ENCODE results near the gene CSNK1E. TPM values are rescaled to one million over a fixed set of nuclear protein-coding genes. Genes with fewer than 3 reads are reported as not detected.
A peak's percentile ranks its signal among the peaks of the same experiment; 100 is the strongest.

The CSNK1E gene
- total RNA-seq, 1 donor from 2014 or later, result 402 TPM

DNA sequence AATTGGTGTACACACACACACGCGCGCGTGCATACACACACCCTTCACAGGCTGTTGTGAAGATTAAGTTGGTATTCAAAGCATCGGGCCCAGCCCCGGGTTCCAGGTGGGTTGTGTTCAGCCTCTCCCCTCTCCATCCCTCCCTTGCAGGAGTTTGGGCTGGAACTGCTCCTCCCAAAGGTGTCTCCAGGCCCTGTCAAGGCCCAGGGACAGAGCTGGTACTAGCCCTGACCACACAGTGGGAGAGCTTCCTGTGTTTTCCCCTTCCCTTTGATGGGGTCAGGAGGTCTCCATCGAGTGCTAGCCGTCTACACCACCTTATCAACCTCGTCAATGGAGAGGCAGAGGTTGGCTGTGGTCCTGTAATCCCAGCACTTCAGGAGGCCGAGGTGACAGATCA is 36.5 kb upstream of the CSNK1E start:
- Mint-ChIP-seq H3K9me3 (ENCODE audit: unreplicated experiment) (peaks cover 5% of the 10 kb centered on the region), H3K4me3 (ENCODE audit: unreplicated experiment) (no peak overlapping the region), H3K27ac (ENCODE audit: unreplicated experiment) (no peak overlapping the region), H3K4me1 (ENCODE audit: low read depth, unreplicated experiment) (peaks cover 7% of the 10 kb centered on the region), H3K27me3 (ENCODE audit: unreplicated experiment) (peaks cover 2% of the 10 kb centered on the region), H3K36me3 (ENCODE audit: unreplicated experiment) (no peaks in the 10 kb centered on the region)
- DNase-seq, result no peak
- TF ChIP-seq, protein P1, sequence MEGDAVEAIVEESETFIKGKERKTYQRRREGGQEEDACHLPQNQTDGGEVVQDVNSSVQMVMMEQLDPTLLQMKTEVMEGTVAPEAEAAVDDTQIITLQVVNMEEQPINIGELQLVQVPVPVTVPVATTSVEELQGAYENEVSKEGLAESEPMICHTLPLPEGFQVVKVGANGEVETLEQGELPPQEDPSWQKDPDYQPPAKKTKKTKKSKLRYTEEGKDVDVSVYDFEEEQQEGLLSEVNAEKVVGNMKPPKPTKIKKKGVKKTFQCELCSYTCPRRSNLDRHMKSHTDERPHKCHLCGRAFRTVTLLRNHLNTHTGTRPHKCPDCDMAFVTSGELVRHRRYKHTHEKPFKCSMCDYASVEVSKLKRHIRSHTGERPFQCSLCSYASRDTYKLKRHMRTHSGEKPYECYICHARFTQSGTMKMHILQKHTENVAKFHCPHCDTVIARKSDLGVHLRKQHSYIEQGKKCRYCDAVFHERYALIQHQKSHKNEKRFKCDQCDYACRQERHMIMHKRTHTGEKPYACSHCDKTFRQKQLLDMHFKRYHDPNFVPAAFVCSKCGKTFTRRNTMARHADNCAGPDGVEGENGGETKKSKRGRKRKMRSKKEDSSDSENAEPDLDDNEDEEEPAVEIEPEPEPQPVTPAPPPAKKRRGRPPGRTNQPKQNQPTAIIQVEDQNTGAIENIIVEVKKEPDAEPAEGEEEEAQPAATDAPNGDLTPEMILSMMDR (IDR thresholded peaks at IDR 0.05; ENCODE audit: partially characterized antibody, unreplicated experiment), result no peak

DNA sequence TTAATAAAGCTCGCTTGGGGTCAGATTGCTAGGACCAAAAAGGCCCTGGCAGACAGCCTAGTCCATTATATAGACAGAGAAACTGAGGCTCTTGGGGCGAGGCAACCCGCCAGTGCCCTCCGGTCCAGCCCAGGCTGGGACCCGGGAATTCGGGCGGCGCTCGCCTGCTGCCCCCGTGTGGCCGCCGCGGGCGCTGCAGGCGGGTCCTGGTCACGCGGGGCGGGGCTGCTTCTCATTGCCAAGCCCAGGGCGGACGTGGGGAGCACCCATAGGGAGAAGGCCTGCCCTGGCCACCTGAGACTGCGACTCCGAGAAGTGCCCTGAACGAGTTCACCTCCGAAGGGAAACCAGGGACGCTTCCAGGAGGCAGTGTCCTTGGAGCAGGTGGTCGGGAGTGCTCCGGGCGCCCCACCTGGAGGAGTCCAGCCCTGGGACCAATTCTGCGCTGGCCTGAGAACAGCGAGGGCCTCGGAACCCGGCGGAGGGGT is 36.0 kb upstream of the CSNK1E start:
- TF ChIP-seq, protein P1 (IDR thresholded peaks at IDR 0.05; ENCODE audit: partially characterized antibody, unreplicated experiment), result peak; percentile 97
- no peak overlapping the region for H3K27ac Mint-ChIP-seq (ENCODE audit: unreplicated experiment)
- no peaks in the 10 kb centered on the region for H3K36me3 Mint-ChIP-seq (ENCODE audit: unreplicated experiment)
- DNase-seq, result peak; percentile 79
- peaks cover 2% of the 10 kb centered on the region for H3K27me3 Mint-ChIP-seq (ENCODE audit: unreplicated experiment)
- peaks cover 9% of the 10 kb centered on the region for H3K4me1 Mint-ChIP-seq (ENCODE audit: low read depth, unreplicated experiment)
- peaks cover 8% of the 10 kb centered on the region for H3K9me3 Mint-ChIP-seq (ENCODE audit: unreplicated experiment)
- no peak overlapping the region for H3K4me3 Mint-ChIP-seq (ENCODE audit: unreplicated experiment)

DNA sequence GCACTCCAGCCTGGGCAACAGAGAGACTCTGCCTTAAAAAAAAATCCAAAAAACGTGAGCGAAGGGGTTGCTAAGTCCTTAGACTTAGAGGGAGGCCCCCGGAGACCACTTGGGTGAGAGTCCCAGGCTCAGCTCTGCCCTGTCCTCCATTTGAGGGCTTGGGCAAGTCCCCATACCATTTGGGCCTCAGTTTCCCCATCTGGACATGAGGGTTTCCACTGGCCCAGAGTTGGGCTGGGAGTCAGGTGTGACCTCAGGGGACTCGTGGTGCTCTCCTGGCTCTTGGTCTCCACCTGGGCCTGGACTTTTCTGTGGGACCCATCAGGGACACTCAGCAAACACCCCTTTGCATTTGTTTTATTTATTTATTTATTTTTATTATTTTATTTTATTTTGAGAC is 35.2 kb upstream of the CSNK1E start:
- Mint-ChIP-seq H3K36me3 (ENCODE audit: unreplicated experiment) (no peaks in the 10 kb centered on the region), H3K27me3 (ENCODE audit: unreplicated experiment) (peaks cover 2% of the 10 kb centered on the region), H3K27ac (ENCODE audit: unreplicated experiment) (no peak overlapping the region), H3K4me3 (ENCODE audit: unreplicated experiment) (no peak overlapping the region), H3K9me3 (ENCODE audit: unreplicated experiment) (peaks cover 8% of the 10 kb centered on the region), H3K4me1 (ENCODE audit: low read depth, unreplicated experiment) (peaks cover 9% of the 10 kb centered on the region)
- no peak for DNase-seq
- TF ChIP-seq, protein P1 (IDR thresholded peaks at IDR 0.05; ENCODE audit: partially characterized antibody, unreplicated experiment), result no peak

DNA sequence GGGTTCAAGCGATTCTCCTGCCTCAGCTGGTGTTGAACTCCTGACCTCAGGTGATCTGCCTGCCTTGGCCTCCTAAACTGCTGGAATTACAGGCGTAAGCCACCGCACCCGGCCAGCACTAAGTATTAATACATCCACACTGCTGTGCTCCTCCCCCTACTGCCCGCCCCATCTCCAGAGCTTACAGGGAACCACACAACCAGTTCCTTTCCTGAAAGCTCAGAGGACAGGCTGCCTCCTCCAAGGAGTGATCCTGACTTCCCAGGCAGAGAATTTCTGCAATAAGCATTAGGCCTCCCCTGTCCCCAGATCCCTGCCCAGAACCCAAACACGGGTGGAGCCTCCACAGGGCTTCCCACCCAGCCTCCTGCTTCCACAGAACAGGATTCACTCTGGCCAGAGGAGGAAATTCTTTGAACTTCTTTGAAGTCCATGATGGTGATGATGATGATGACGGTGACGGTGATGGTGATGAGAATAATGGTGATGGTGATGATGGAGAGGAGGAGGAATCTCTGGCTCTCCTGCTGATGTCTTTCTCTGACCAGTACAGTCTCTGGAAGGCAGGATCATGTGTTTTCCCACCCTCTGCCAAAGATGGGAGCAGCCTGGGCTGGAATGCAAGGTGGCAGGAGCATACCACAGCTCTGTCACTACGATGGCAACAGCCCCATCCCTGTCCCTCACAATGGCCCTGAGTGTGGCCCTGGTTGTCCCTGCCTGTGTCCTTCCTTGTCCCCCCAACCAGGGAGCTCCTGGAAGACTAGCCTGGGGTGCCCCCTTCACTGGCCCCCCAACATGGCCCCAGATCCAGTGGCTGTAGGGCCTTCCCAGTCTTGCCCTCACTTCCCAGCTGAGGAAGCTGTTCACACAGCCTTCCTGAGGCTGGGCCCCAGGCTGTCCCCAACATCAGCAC is 33.5 kb upstream of the CSNK1E start:
- H3K4me1 Mint-ChIP-seq (ENCODE audit: low read depth, unreplicated experiment), result peaks cover 12% of the 10 kb centered on the region
- H3K27ac Mint-ChIP-seq (ENCODE audit: unreplicated experiment), result peak overlapping the region; percentile 66
- no peak overlapping the region for H3K4me3 Mint-ChIP-seq (ENCODE audit: unreplicated experiment)
- no peak for DNase-seq
- no peaks in the 10 kb centered on the region for H3K36me3 Mint-ChIP-seq (ENCODE audit: unreplicated experiment)
- TF ChIP-seq, protein P1 (IDR thresholded peaks at IDR 0.05; ENCODE audit: partially characterized antibody, unreplicated experiment), result no peak
- H3K27me3 Mint-ChIP-seq (ENCODE audit: unreplicated experiment), result peaks cover 2% of the 10 kb centered on the region
- peaks cover 8% of the 10 kb centered on the region for H3K9me3 Mint-ChIP-seq (ENCODE audit: unreplicated experiment)

Measured in glutamatergic neuron (in vitro differentiated cells).